Mucosa of rectum (tissue), 2 donors: ENCODE data around the gene STK36.
"Not testable (repeated sequence)": the region's sequence is repeated elsewhere in the genome, so short reads cannot be mapped to it uniquely, and the experiment has no call there.

Experiments
- H3K27ac ChIP-seq, 2 donors: one replicate each; pipeline ENCODE4 v1.7.0; 2013; ENCODE audit warnings: inconsistent platforms in 2 of 2, low read depth in 2 of 2, low read length in 2 of 2
- H3K27me3 ChIP-seq, 2 donors: one replicate each; pipeline ENCODE4 v1.7.0; 2013; ENCODE audit warnings: low read length in 2 of 2; ENCODE audit not compliant: control insufficient read depth in 2 of 2, insufficient read depth in 2 of 2
- H3K36me3 ChIP-seq, 2 donors: one replicate each; pipeline ENCODE4 v1.7.0; 2013; ENCODE audit warnings: low read length in 2 of 2; ENCODE audit not compliant: control insufficient read depth in 2 of 2, insufficient read depth in 2 of 2
- H3K4me1 ChIP-seq, 2 donors: one replicate each; pipeline ENCODE4 v1.7.0; 2013; ENCODE audit warnings: low read length in 2 of 2, mild to moderate bottlenecking in 1 of 2; ENCODE audit not compliant: control insufficient read depth in 2 of 2, insufficient read depth in 2 of 2
- H3K4me3 ChIP-seq, 2 donors: one replicate each; pipeline ENCODE4 v1.7.0; 2013; ENCODE audit warnings: low read length in 2 of 2
- H3K9ac ChIP-seq, 2 donors: one replicate each; pipeline ENCODE4 v1.7.0; 2013; ENCODE audit warnings: low read length in 2 of 2, low read depth in 1 of 2, mild to moderate bottlenecking in 1 of 2
- H3K9me3 ChIP-seq, 2 donors: one replicate each; pipeline ENCODE4 v1.7.0; 2013; ENCODE audit warnings: low read length in 2 of 2; ENCODE audit not compliant: control insufficient read depth in 2 of 2
- donor health status: healthy.
- donor health status: Normal muscosa, but diverticular disease.

STK36 gene

GRCh38 chr2:218662377-218662776, 9.5 kb upstream of the STK36 start:
- Histone ChIP-seq H3K4me3 (no peak overlapping the region), H3K27ac (no peak overlapping the region), H3K9me3 (no peaks in the 10 kb centered on the region), H3K27me3 (no peaks in the 10 kb centered on the region), H3K9ac (no peak overlapping the region), H3K4me1 (peaks cover 12 to 14% of the 10 kb centered on the region in 2 donors), H3K36me3 (peaks cover 46 to 48% of the 10 kb centered on the region in 2 donors)

- no peak overlapping the region for H3K4me3 ChIP-seq
- no peaks in the 10 kb centered on the region for H3K9me3 ChIP-seq
- H3K9ac ChIP-seq, result no peak overlapping the region
- H3K27me3 ChIP-seq, result no peaks in the 10 kb centered on the region
- peaks cover 50 to 52% of the 10 kb centered on the region in 2 donors for H3K36me3 ChIP-seq
- peaks cover 12 to 14% of the 10 kb centered on the region in 2 donors for H3K4me1 ChIP-seq
- H3K27ac ChIP-seq, result no peak overlapping the region
Observed at GRCh38 chr2:218662827-218663226, 9.1 kb upstream of the STK36 start.

- Histone ChIP-seq H3K27me3 (no peaks in the 10 kb centered on the region), H3K36me3 (peaks cover 56 to 57% of the 10 kb centered on the region in 2 donors), H3K4me3 (no peak overlapping the region), H3K4me1 (peaks cover 5 to 9% of the 10 kb centered on the region in 2 donors), H3K9ac (no peak overlapping the region), H3K27ac (no peak overlapping the region), H3K9me3 (no peaks in the 10 kb centered on the region)
Observed at GRCh38 chr2:218663901-218664300, 8.0 kb upstream of the STK36 start.

- no peak overlapping the region for H3K27ac ChIP-seq
- H3K4me3 ChIP-seq, result no peak overlapping the region
- H3K36me3 ChIP-seq, result peaks cover 56 to 58% of the 10 kb centered on the region in 2 donors
- H3K9me3 ChIP-seq, result no peaks in the 10 kb centered on the region
- no peak overlapping the region for H3K9ac ChIP-seq
- no peaks in the 10 kb centered on the region for H3K27me3 ChIP-seq
- H3K4me1 ChIP-seq, result peaks cover 4 to 9% of the 10 kb centered on the region in 2 donors
Observed at GRCh38 chr2:218664653-218665052, 7.2 kb upstream of the STK36 start.

GRCh38 chr2:218671097-218671653, 711 bp upstream of the STK36 start:
- peak overlapping the region; percentile 77 to 80 for H3K9ac ChIP-seq
- peaks cover 14 to 22% of the 10 kb centered on the region in 2 donors for H3K36me3 ChIP-seq
- H3K4me3 ChIP-seq, result peak overlapping the region; percentile 77 to 94
- H3K27me3 ChIP-seq, result no peaks in the 10 kb centered on the region
- H3K27ac ChIP-seq, result peak overlapping the region; percentile 52 to 66
- no peaks in the 10 kb centered on the region for H3K9me3 ChIP-seq
- H3K4me1 ChIP-seq, result peaks cover 13% of the 10 kb centered on the region in 2 donors

GRCh38 chr2:218679119-218679518, 7.2 kb downstream of the STK36 start:
- H3K4me3 ChIP-seq, result no peak overlapping the region
- H3K27me3 ChIP-seq, result no peaks in the 10 kb centered on the region
- no peak overlapping the region for H3K9ac ChIP-seq
- no peaks in the 10 kb centered on the region for H3K4me1 ChIP-seq
- no peak overlapping the region for H3K27ac ChIP-seq
- H3K9me3 ChIP-seq, result no peaks in the 10 kb centered on the region
- peaks cover 7 to 16% of the 10 kb centered on the region in 2 donors for H3K36me3 ChIP-seq

GRCh38 chr2:218680061-218680460, 8.2 kb downstream of the STK36 start:
- Histone ChIP-seq H3K4me1 (no peaks in the 10 kb centered on the region), H3K27ac (no peak overlapping the region), H3K36me3 (peaks cover 10 to 19% of the 10 kb centered on the region in 2 donors), H3K27me3 (no peaks in the 10 kb centered on the region), H3K9me3 (no peaks in the 10 kb centered on the region), H3K9ac (no peak overlapping the region), H3K4me3 (no peak overlapping the region)

- H3K9ac ChIP-seq, result not testable (repeated sequence)
Observed at GRCh38 chr2:218687400-218688060, 15.6 kb downstream of the STK36 start.

GRCh38 chr2:218691234-218691633, 19.3 kb downstream of the STK36 start:
- no peak overlapping the region for H3K4me3 ChIP-seq
- no peaks in the 10 kb centered on the region for H3K27me3 ChIP-seq
- H3K27ac ChIP-seq, result no peak overlapping the region
- H3K9ac ChIP-seq, result no peak overlapping the region
- H3K9me3 ChIP-seq, result no peaks in the 10 kb centered on the region
- H3K36me3 ChIP-seq, result peaks cover 30 to 39% of the 10 kb centered on the region in 2 donors
- no peaks in the 10 kb centered on the region for H3K4me1 ChIP-seq

More at GRCh38 chr2:218687400-218688060, 15.6 kb downstream of the STK36 start:
- peaks cover 25 to 26% of the 10 kb centered on the region in 2 donors for H3K36me3 ChIP-seq
- not testable (repeated sequence) for H3K27ac ChIP-seq, H3K9me3 ChIP-seq, H3K4me3 ChIP-seq, H3K4me1 ChIP-seq, H3K27me3 ChIP-seq

GRCh38 chr2:218694405-218695145, 22.7 kb downstream of the STK36 start:
- Histone ChIP-seq H3K4me1 (no peaks in the 10 kb centered on the region), H3K36me3 (peaks cover 40 to 44% of the 10 kb centered on the region in 2 donors), H3K9ac (no peak overlapping the region), H3K4me3 (no peak overlapping the region), H3K27ac (no peak overlapping the region), H3K9me3 (no peaks in the 10 kb centered on the region), H3K27me3 (no peaks in the 10 kb centered on the region)
